ENCODE data around the gene APRT.

DNA sequence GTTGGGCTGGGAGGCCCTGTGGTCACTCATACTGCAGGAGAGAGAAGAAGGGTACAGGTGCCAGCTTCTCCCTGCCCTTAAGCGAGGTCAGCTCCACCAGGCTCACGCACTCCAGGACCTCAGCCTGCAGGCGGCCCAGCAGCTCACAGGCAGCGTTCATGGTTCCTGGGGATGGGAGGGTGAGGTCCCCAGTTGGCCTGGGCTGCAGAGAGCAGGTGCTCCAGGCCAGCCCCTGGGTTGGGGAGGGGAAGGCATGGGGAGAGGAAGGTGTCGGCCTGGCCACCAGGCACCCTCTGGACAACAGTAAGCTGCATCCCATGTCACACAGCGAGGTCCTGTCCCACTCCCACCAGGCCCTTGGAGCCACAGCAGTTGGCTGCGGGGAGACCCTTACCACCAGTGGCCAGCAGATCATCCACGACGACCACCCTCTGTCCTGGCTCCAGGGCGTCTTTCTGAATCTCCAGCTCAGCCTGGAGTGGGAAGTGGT is 2.0 kb downstream of the APRT start:
- no peak for TF ChIP-seq CTCF (conservative IDR thresholded peaks at IDR 0.05; ENCODE audit: low read depth, low read length)
- TF ChIP-seq POLR2A (IDR thresholded peaks at IDR 0.05; ENCODE audit: low read depth, low read length) = no peak
- TF ChIP-seq, protein P1, sequence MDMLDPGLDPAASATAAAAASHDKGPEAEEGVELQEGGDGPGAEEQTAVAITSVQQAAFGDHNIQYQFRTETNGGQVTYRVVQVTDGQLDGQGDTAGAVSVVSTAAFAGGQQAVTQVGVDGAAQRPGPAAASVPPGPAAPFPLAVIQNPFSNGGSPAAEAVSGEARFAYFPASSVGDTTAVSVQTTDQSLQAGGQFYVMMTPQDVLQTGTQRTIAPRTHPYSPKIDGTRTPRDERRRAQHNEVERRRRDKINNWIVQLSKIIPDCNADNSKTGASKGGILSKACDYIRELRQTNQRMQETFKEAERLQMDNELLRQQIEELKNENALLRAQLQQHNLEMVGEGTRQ (IDR thresholded peaks at IDR 0.05; ENCODE audit: low read depth, low read length) = no peak
- TF ChIP-seq, protein P2, sequence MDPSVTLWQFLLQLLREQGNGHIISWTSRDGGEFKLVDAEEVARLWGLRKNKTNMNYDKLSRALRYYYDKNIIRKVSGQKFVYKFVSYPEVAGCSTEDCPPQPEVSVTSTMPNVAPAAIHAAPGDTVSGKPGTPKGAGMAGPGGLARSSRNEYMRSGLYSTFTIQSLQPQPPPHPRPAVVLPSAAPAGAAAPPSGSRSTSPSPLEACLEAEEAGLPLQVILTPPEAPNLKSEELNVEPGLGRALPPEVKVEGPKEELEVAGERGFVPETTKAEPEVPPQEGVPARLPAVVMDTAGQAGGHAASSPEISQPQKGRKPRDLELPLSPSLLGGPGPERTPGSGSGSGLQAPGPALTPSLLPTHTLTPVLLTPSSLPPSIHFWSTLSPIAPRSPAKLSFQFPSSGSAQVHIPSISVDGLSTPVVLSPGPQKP (IDR thresholded peaks at IDR 0.05; ENCODE audit: borderline replicate concordance, low read depth, low read length) = no peak
- TF ChIP-seq MXI1 (IDR thresholded peaks at IDR 0.05; ENCODE audit: borderline replicate concordance, low read depth, low read length) = no peak
- TF ChIP-seq CEBPB (IDR thresholded peaks at IDR 0.05; ENCODE audit: low read depth, low read length) = no peak
- no peak for TF ChIP-seq RCOR1 (IDR thresholded peaks at IDR 0.05; ENCODE audit: insufficient replicate concordance, low read length)
- no peak for TF ChIP-seq MAFK (IDR thresholded peaks at IDR 0.05; ENCODE audit: low read depth, low read length)

All from IMR-90 (cell line).